ENCODE measurements around the gene CFB. TPM values are rescaled to one million over a fixed set of nuclear protein-coding genes. Genes with fewer than 3 reads are reported as not detected.

CFB gene
- total RNA-seq, 1 experiment from 2014 or later = 0.31 TPM

DNA sequence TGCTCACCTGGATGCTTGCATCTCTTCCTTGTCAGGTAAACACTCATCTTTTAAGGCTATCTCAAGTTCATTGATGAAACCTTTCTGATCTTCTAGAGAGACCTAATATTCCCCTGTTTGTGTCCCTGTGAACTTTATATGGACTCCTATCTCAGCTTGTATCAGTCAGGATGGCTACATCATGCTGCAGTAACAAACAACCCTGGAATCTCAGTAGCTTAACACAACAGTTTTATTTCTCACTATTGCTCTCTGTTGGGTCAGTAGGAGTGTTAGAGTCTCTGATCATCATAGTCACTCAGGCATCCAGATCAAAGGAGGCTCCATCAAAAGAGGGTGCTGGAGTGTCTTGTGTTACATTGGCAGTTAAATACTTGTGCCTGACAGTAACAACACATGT, 30.5 kb upstream of the CFB start:
- Histone ChIP-seq H2BK12ac (ENCODE audit: insufficient read length, low read depth, low read length) (no peak overlapping the region), H4K20me1 (ENCODE audit: control insufficient read depth, insufficient read depth, insufficient read length) (no peaks in the 10 kb centered on the region), H2BK120ac (ENCODE audit: low read depth, low read length, poor library complexity, severe bottlenecking) (no peak overlapping the region), H3K9me3 (ENCODE audit: control insufficient read depth, low read depth, low read length) (no peaks in the 10 kb centered on the region), H2AFZ (ENCODE audit: low read length) (no peak overlapping the region), H4K5ac (ENCODE audit: insufficient read length, low read depth, low read length) (no peak overlapping the region), H4K8ac (replicated peaks; ENCODE audit: insufficient read length, low read depth, low read length) (no peak overlapping the region), H2BK20ac (ENCODE audit: low read depth, low read length, poor library complexity, severe bottlenecking) (no peak overlapping the region), H3K4me2 (ENCODE audit: insufficient read depth, insufficient read length, low read length) (no peak overlapping the region), H3K27ac (ENCODE audit: insufficient read length, low read depth, low read length) (no peak overlapping the region), H2BK5ac (ENCODE audit: insufficient read length, low read length) (no peak overlapping the region), H3K23me2 (ENCODE audit: insufficient read length, low read depth, low read length, poor library complexity, severe bottlenecking) (no peaks in the 10 kb centered on the region), H2BK15ac (ENCODE audit: low read depth, low read length) (no peak overlapping the region), H3K9ac (ENCODE audit: extremely low read depth, insufficient read length, low read length) (no peak overlapping the region), H4K91ac (ENCODE audit: insufficient read length, low read depth, low read length) (no peak overlapping the region), H3K79me2 (ENCODE audit: insufficient read depth, low read length) (no peaks in the 10 kb centered on the region), H3K4ac (ENCODE audit: low read depth, low read length) (no peak overlapping the region), H3T11ph (ENCODE audit: low read length) (no peak overlapping the region), H3K27me3 (ENCODE audit: insufficient read depth, low read length) (no peaks in the 10 kb centered on the region), H3K23ac (ENCODE audit: insufficient read length, low read depth, low read length) (no peak overlapping the region), H3K79me1 (ENCODE audit: insufficient read depth, low read depth, low read length, poor library complexity, severe bottlenecking) (no peaks in the 10 kb centered on the region), H3K18ac (ENCODE audit: insufficient read length, low read depth, low read length) (no peak overlapping the region), H3K4me1 (ENCODE audit: insufficient read depth, low read length) (no peaks in the 10 kb centered on the region), H2AK5ac (ENCODE audit: insufficient read length, low read length) (peak overlapping the region; percentile 71), H3K56ac (ENCODE audit: insufficient read length, low read depth, low read length) (no peak overlapping the region), H3K14ac (ENCODE audit: insufficient read depth, low read length) (no peak overlapping the region)
- Mint-ChIP-seq H3K9me3 (no peaks in the 10 kb centered on the region), H3K36me3 (ENCODE audit: insufficient read depth in 1 of 3, low read depth in 3 of 3) (no peaks in the 10 kb centered on the region), H3K4me3 (no peak overlapping the region), H3K27me3 (ENCODE audit: low read depth) (peaks cover 1% of the 10 kb centered on the region), H3K4me1 (peaks cover 0 to 3% of the 10 kb centered on the region in 2 experiments; a peak in 1 of 4 replicates), H3K27ac (no peak overlapping the region)
- TF ChIP-seq, protein P1, sequence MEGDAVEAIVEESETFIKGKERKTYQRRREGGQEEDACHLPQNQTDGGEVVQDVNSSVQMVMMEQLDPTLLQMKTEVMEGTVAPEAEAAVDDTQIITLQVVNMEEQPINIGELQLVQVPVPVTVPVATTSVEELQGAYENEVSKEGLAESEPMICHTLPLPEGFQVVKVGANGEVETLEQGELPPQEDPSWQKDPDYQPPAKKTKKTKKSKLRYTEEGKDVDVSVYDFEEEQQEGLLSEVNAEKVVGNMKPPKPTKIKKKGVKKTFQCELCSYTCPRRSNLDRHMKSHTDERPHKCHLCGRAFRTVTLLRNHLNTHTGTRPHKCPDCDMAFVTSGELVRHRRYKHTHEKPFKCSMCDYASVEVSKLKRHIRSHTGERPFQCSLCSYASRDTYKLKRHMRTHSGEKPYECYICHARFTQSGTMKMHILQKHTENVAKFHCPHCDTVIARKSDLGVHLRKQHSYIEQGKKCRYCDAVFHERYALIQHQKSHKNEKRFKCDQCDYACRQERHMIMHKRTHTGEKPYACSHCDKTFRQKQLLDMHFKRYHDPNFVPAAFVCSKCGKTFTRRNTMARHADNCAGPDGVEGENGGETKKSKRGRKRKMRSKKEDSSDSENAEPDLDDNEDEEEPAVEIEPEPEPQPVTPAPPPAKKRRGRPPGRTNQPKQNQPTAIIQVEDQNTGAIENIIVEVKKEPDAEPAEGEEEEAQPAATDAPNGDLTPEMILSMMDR (conservative IDR thresholded peaks at IDR 0.05) = 0 out of 3 replicates have a peak, but pooled peaks have one; percentile 17
- DNase-seq = no peak
